Measurements from ENCODE around the gene GDF7.

GDF7 gene

GRCh38 chr2:20680744-20681375 is 13.9 kb downstream of the GDF7 start:
- H3K27me3 ChIP-seq (ENCODE audit: control insufficient read depth in 1 of 2, insufficient read depth in 2 of 2, low read length in 2 of 2), result no peaks in the 10 kb centered on the region
- no peak overlapping the region for H3K4me3 ChIP-seq (ENCODE audit: low read depth in 1 of 2, low read length in 2 of 2)
- no peaks in the 10 kb centered on the region for H3K9me3 ChIP-seq (ENCODE audit: low read length)
- no peaks in the 10 kb centered on the region for H3K4me1 ChIP-seq (ENCODE audit: insufficient read depth, low read length)
- no peak overlapping the region for H3K27ac ChIP-seq (ENCODE audit: low read depth, low read length)
- peaks cover 18% of the 10 kb centered on the region for H3K36me3 ChIP-seq (ENCODE audit: insufficient read depth, low read length)
- no peak overlapping the region for H3K9ac ChIP-seq (ENCODE audit: low read length)

- Histone ChIP-seq H3K9me3 (ENCODE audit: low read length) (no peaks in the 10 kb centered on the region), H3K36me3 (ENCODE audit: insufficient read depth, low read length) (peaks cover 25% of the 10 kb centered on the region)
Observed at GRCh38 chr2:20682167-20682920, 15.4 kb downstream of the GDF7 start.

GRCh38 chr2:20684581-20685063 is 17.7 kb downstream of the GDF7 start:
- no peak overlapping the region for H3K27ac ChIP-seq (ENCODE audit: low read depth, low read length)
- no peaks in the 10 kb centered on the region for H3K27me3 ChIP-seq (ENCODE audit: control insufficient read depth in 1 of 2, insufficient read depth in 2 of 2, low read length in 2 of 2)

More at GRCh38 chr2:20682167-20682920, 15.4 kb downstream of the GDF7 start:
- H3K9ac ChIP-seq (ENCODE audit: low read length), result no peak overlapping the region
- H3K4me1 ChIP-seq (ENCODE audit: insufficient read depth, low read length), result no peaks in the 10 kb centered on the region
- H3K4me3 ChIP-seq (ENCODE audit: low read depth in 1 of 2, low read length in 2 of 2), result no peak overlapping the region
- H3K27me3 ChIP-seq (ENCODE audit: control insufficient read depth in 1 of 2, insufficient read depth in 2 of 2, low read length in 2 of 2), result no peaks in the 10 kb centered on the region
- no peak overlapping the region for H3K27ac ChIP-seq (ENCODE audit: low read depth, low read length)

GRCh38 chr2:20687260-20687832 is 20.4 kb downstream of the GDF7 start:
- no peaks in the 10 kb centered on the region for H3K4me1 ChIP-seq (ENCODE audit: insufficient read depth, low read length)
- no peak overlapping the region for H3K9ac ChIP-seq (ENCODE audit: low read length)
- no peak overlapping the region for H3K27ac ChIP-seq (ENCODE audit: low read depth, low read length)
- H3K27me3 ChIP-seq (ENCODE audit: control insufficient read depth in 1 of 2, insufficient read depth in 2 of 2, low read length in 2 of 2), result no peaks in the 10 kb centered on the region
- no peaks in the 10 kb centered on the region for H3K9me3 ChIP-seq (ENCODE audit: low read length)
- peaks cover 29% of the 10 kb centered on the region for H3K36me3 ChIP-seq (ENCODE audit: insufficient read depth, low read length)
- no peak overlapping the region for H3K4me3 ChIP-seq (ENCODE audit: low read depth in 1 of 2, low read length in 2 of 2)

More at GRCh38 chr2:20684581-20685063, 17.7 kb downstream of the GDF7 start:
- Histone ChIP-seq H3K36me3 (ENCODE audit: insufficient read depth, low read length) (peaks cover 30% of the 10 kb centered on the region), H3K4me1 (ENCODE audit: insufficient read depth, low read length) (no peaks in the 10 kb centered on the region), H3K9ac (ENCODE audit: low read length) (no peak overlapping the region), H3K4me3 (ENCODE audit: low read depth in 1 of 2, low read length in 2 of 2) (no peak overlapping the region), H3K9me3 (ENCODE audit: low read length) (no peaks in the 10 kb centered on the region)

GRCh38 chr2:20689428-20690264 is 22.7 kb downstream of the GDF7 start:
- Histone ChIP-seq H3K9me3 (ENCODE audit: low read length) (no peaks in the 10 kb centered on the region), H3K4me1 (ENCODE audit: insufficient read depth, low read length) (no peaks in the 10 kb centered on the region), H3K9ac (ENCODE audit: low read length) (no peak overlapping the region), H3K27ac (ENCODE audit: low read depth, low read length) (no peak overlapping the region), H3K36me3 (ENCODE audit: insufficient read depth, low read length) (peaks cover 20% of the 10 kb centered on the region), H3K27me3 (ENCODE audit: control insufficient read depth in 1 of 2, insufficient read depth in 2 of 2, low read length in 2 of 2) (no peaks in the 10 kb centered on the region), H3K4me3 (ENCODE audit: low read depth in 1 of 2, low read length in 2 of 2) (no peak overlapping the region)

GRCh38 chr2:20691076-20691734 is 24.3 kb downstream of the GDF7 start:
- H3K4me3 ChIP-seq (ENCODE audit: low read depth in 1 of 2, low read length in 2 of 2), result no peak overlapping the region
- H3K9ac ChIP-seq (ENCODE audit: low read length), result no peak overlapping the region
- no peaks in the 10 kb centered on the region for H3K4me1 ChIP-seq (ENCODE audit: insufficient read depth, low read length)
- no peaks in the 10 kb centered on the region for H3K27me3 ChIP-seq (ENCODE audit: control insufficient read depth in 1 of 2, insufficient read depth in 2 of 2, low read length in 2 of 2)
- no peak overlapping the region for H3K27ac ChIP-seq (ENCODE audit: low read depth, low read length)
- no peaks in the 10 kb centered on the region for H3K9me3 ChIP-seq (ENCODE audit: low read length)
- peaks cover 9% of the 10 kb centered on the region for H3K36me3 ChIP-seq (ENCODE audit: insufficient read depth, low read length)

GRCh38 chr2:20692081-20692480 is 25.1 kb downstream of the GDF7 start:
- no peak overlapping the region for H3K27ac ChIP-seq (ENCODE audit: low read depth, low read length)
- no peaks in the 10 kb centered on the region for H3K4me1 ChIP-seq (ENCODE audit: insufficient read depth, low read length)
- H3K9me3 ChIP-seq (ENCODE audit: low read length), result no peaks in the 10 kb centered on the region
- no peak overlapping the region for H3K4me3 ChIP-seq (ENCODE audit: low read depth in 1 of 2, low read length in 2 of 2)
- H3K9ac ChIP-seq (ENCODE audit: low read length), result no peak overlapping the region
- no peaks in the 10 kb centered on the region for H3K27me3 ChIP-seq (ENCODE audit: control insufficient read depth in 1 of 2, insufficient read depth in 2 of 2, low read length in 2 of 2)
- H3K36me3 ChIP-seq (ENCODE audit: insufficient read depth, low read length), result peaks cover 6% of the 10 kb centered on the region

- peaks cover 2% of the 10 kb centered on the region for H3K36me3 ChIP-seq (ENCODE audit: insufficient read depth, low read length)
- no peaks in the 10 kb centered on the region for H3K4me1 ChIP-seq (ENCODE audit: insufficient read depth, low read length)
- no peaks in the 10 kb centered on the region for H3K27me3 ChIP-seq (ENCODE audit: control insufficient read depth in 1 of 2, insufficient read depth in 2 of 2, low read length in 2 of 2)
- H3K4me3 ChIP-seq (ENCODE audit: low read depth in 1 of 2, low read length in 2 of 2), result no peak overlapping the region
- no peak overlapping the region for H3K9ac ChIP-seq (ENCODE audit: low read length)
- no peak overlapping the region for H3K27ac ChIP-seq (ENCODE audit: low read depth, low read length)
- no peaks in the 10 kb centered on the region for H3K9me3 ChIP-seq (ENCODE audit: low read length)
Observed at GRCh38 chr2:20693317-20693716, 26.4 kb downstream of the GDF7 start.

GRCh38 chr2:20696366-20696765 is 29.4 kb downstream of the GDF7 start:
- H3K4me1 ChIP-seq (ENCODE audit: insufficient read depth, low read length), result no peaks in the 10 kb centered on the region
- H3K27me3 ChIP-seq (ENCODE audit: control insufficient read depth in 1 of 2, insufficient read depth in 2 of 2, low read length in 2 of 2), result no peaks in the 10 kb centered on the region
- no peaks in the 10 kb centered on the region for H3K9me3 ChIP-seq (ENCODE audit: low read length)
- no peak overlapping the region for H3K4me3 ChIP-seq (ENCODE audit: low read depth in 1 of 2, low read length in 2 of 2)
- H3K36me3 ChIP-seq (ENCODE audit: insufficient read depth, low read length), result no peaks in the 10 kb centered on the region
- H3K27ac ChIP-seq (ENCODE audit: low read depth, low read length), result no peak overlapping the region
- H3K9ac ChIP-seq (ENCODE audit: low read length), result no peak overlapping the region

GRCh38 chr2:20697322-20697934 is 30.5 kb downstream of the GDF7 start:
- Histone ChIP-seq H3K27me3 (ENCODE audit: control insufficient read depth in 1 of 2, insufficient read depth in 2 of 2, low read length in 2 of 2) (no peaks in the 10 kb centered on the region), H3K27ac (ENCODE audit: low read depth, low read length) (no peak overlapping the region), H3K4me1 (ENCODE audit: insufficient read depth, low read length) (no peaks in the 10 kb centered on the region), H3K4me3 (ENCODE audit: low read depth in 1 of 2, low read length in 2 of 2) (no peak overlapping the region), H3K36me3 (ENCODE audit: insufficient read depth, low read length) (no peaks in the 10 kb centered on the region), H3K9ac (ENCODE audit: low read length) (no peak overlapping the region), H3K9me3 (ENCODE audit: low read length) (no peaks in the 10 kb centered on the region)

All from muscle layer of colon (tissue), 2 donors.